Stimulated activated CD4-positive, alpha-beta T cell treated with anti-CD3 and anti-CD28 coated beads, Interleukin-4, amount 100 ng/mL, for 4 hours (primary cell): ENCODE measurements around the gene NBPF3.
"Not testable (repeated sequence)": the region's sequence is repeated elsewhere in the genome, so short reads cannot be mapped to it uniquely, and the experiment has no call there.

Source experiments
- DNase-seq, 2 experiments: peaks; one replicate each; pipeline ENCODE4 v3.0.0-alpha.2; 2020

Gene NBPF3

DNA sequence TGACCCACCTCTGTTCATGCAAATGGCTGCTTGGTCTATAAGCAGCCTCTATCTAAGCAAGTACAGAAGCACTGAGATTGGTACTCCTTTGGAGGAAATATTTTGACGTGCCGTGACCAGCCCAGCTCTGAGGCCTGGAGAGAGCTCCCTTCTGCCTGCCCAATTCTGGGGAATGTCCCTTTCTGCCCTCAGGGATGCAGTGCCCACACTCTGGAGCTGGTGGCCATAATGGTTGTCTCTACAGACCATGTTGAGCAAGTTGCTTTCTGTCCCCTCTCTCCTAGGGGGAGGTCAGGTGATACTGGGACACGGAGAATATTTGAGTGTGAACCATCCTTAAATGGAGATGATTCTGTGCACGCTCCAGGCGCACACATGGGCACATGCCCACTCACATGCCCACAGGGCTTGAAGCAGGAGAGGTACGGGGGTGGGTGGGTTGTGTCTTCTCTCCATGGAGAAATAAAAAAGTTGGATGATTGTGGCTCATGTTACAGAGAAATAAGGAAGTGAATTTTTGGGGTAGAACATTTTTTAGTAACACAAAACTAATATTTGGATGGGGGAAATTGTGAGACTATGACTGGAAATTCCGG lies 55.4 kb downstream of the NBPF3 start:
- DNase-seq, result no peak

DNA sequence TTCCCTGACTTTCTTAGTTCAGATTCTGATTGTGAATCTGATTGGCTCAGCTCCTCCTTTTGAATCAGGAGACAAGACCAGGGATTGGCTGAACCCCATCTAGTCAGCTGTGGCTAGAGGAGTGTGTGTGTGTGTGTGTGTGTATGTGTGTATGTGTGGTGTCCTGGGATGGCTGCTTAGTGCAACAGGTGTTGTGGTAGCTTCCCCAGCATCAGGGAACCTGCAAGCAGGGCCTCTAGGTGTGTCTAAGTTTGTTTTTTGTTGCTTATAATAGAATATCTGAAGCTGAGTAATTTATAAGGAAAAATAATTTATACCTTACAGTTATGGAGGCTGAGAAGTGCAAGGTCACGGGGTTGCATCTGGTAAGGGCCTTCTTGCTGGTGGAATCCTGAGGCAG lies 56.1 kb downstream of the NBPF3 start:
- DNase-seq, result no peak

DNA sequence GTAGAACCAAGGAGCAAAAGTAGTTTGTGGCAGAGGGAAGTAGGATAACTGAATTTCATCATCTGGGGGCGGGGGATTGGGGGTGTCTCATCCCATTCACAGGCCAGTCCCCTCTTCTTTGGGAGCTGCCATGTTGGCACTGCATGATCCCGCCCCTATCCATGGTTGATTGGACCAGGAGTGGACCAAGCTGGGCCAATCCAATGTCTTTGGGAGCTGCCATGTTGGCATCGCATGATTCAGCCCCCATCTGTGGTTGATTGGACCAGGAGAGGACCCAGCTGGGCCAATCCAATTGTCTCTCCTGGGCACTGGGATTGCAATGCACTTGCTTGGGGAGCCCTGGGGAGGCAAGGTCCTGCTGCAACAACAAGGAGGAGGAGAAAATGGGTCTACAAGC lies 56.9 kb downstream of the NBPF3 start:
- no peak for DNase-seq

DNA sequence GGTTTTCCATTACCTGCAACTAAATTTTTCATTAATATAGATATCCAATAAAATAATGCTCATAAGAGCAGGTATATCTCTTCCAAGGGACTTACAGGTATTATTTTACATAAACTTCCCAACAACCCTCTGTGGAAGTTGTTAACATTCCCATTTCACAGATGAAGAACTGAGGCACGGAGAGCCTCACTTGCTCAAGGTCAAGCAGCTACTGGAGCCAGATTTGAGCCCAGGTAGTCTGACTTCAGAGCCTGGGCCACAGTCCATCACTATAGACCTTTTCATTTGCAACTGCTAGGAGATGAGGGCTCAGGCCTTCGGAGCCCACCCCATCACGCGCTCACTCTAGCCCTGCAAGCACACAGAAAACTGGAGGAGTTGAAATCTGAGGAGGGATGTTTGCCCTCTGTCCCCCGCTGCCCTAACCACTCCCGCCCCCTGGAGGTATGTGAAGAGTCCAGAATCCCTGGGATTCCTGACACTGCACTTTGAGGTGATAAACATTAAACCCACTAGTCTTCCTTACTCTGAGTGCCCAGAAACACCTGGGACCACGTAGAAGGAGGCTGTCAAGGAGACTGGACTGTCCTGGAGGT lies 57.6 kb downstream of the NBPF3 start:
- no peak for DNase-seq

DNA sequence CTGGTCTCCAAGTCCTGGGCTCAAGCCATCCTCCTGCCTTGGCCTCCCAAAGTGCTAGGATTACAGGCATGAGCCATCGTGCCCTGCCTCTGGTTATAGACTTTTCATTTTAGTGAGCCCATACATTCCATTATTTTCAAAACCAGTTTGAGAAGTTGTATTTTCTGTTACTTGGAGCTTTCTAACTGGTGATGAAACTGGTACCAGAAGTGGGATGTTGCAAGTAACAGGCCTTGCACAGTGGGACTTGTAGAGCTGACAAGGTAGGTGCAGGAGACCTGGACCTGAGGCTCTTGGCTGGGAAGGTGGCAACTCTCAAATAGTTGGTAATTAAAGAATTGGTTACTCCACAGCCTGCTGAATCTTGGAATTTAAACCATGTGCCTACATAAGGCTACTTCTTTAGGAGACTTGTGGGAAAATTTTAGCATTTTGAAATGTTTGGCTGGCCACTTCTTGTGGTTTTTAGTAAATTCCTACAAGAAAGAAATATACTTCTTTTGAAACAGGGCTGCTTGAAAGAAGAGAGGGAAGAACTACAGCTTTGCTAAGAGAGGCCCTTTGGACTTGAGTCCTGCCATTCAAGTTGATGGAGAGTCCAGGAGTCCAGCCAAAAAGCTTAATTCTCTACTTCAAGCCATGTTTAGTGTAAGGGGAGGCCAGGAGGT lies 59.5 kb downstream of the NBPF3 start:
- DNase-seq, result no peak

DNA sequence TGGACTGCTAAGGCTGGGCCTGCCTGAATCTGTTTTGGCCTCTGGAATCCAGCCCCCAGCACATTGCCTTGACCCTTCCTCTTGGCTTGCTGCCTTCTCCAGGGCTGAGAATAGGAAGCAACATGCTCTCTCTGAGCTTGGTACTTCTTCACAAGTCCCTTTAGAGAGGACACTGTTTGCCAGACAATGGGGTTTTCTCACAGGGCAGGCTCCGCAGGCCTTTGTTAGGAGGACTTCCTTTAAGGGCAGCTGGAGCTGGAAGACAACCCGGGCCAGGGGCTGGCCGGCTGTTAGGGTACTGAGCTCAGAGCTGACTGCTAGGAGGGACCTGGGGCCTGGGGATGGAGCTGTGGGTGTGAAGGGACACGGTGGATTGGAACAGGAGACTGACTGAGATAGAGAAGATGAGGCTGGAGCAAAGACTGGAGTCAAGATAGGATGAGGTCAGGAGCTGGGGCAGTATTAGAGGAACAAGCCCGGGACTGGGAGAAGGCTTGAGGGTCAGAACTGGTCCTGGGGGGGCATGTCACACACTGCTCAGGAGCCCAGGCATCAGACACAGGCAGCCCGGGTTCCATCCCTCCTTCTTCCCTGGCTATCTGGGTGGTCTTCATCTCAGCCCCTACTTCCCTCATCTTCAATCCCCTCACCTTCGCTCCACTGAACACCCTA lies 63.9 kb downstream of the NBPF3 start:
- no peak for DNase-seq

DNA sequence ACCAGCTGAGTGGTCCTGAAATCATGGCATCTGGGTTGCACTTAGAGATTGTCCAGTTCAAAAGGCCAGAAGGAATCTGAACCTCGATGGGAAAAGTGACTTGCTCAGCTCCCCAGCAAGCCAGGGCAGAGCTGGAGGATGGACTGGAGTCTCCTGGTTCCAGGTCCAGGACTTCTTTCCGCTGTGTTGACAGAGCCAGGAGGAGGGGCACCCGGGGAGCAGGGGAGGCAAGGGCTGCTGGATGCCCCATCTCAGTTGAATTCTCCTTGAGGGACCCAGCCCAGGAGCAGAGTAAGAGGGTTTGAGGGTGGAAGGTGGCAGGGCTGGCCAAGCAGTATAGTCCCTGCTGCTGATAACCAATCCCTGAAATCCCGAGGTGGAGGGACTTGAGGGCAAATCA lies 66.9 kb downstream of the NBPF3 start:
- no peak for DNase-seq

DNA sequence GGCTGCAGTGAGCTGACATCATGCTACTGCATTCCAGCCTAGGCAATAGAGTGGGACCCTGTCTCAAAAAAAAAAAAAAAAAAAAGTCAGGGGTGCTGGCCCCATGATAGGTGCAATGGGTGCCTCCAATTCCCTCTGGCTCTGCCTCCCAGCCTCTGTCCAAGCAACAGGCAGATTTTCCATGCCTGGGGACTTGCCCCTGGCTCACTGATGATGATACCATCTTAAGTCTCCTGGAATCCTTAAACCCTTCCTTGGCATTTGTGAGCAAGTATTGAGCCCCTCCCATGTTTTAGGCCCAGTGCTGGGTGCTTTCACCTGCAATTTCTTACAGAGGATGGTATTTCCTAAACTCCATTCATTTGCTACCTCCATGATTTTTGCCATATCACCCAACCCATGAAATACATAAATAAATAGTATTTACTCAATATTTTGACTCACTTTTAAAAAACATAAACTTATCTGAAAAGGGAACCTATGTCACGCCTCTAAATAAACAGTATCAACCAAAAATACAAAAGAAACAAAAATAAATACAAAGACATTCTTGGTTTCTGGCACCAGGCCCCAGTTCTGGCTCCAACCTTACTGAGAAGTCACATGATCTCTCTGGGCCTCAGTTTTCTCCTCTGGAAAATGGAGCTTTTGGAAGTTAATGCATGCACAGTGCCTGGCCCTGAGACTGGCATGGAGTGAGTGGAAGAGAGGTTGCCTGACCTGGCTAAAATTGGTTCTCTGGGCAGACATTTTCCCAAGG lies 67.8 kb downstream of the NBPF3 start:
- no peak for DNase-seq

DNA sequence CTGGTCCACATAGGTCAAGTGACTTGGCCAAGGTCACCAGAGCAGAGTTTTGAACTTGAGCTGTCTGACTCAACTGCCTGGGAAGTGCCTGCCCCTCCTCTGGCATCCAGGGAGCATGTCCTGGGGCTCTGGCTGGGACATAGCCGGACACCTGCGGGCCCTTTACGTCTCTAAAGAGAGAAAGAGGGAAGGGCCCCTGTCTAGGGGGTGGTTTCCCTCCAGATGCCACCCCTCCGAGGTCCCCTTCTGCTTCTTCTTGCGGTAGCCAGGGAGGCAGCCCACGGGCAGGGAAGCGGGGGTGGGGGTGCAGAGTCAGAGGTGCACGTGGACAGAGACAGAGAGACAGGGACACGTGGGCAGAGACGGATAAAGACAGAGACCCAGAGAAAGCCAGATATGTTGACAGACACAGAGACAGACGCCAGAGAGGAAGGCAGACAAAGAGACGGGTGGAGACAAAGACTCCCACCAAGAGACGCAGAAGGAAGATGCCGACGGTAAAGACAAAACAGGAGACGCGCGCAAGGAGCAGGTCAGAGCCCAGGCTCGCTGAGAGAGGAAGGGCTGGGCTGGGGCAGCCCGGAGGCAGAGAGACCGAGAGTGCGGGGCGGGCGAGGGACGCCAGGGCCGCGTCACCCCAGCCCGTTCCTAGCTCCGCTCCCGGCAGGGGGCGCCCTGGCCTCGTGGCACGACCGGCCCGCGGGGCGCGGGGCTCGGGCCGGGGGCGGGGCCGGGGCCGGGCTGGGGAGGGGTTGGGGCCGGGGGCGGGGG lies 68.8 kb downstream of the NBPF3 start:
- peak; percentile 44 to 76 for DNase-seq

DNA sequence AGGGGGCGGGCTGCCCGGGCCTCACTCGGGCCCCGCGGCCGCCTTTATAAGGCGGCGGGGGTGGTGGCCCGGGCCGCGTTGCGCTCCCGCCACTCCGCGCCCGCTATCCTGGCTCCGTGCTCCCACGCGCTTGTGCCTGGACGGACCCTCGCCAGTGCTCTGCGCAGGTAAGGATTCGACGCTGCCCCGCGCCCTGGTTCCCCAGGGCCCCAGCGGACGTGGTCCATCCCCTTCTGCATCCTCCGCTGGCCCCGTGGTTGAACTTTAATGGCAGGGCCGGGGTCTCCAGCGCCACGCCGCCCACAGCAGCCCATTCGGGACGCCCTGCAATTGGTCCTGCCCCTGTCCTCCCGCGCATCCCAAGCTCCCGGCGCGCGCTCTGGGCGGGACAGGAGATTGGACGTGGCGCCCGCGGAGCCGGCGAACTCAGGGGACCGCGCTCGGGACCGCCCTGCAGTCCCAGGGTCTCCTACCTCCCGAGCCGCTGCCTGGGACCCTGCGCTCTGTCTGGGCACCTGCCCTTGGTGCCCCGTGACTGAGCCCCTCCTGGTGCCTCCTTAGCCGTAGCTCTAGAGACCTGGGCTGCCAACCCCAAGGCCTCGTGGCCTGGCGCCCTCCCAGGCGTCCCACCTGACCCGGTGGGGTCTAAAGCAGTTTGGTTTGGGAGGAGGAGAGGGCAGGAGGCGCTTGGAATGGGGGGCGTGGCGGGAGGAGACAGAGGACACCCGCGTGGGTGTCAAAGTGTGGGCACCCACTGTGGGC lies 69.6 kb downstream of the NBPF3 start, which contains the start of gene ALPL:
Gene ALPL, plus strand, starts transcription at position 73 of the 762 bp plus-strand sequence. CDS start 44,659 bp downstream, outside the sequence.
- no peak for DNase-seq

DNA sequence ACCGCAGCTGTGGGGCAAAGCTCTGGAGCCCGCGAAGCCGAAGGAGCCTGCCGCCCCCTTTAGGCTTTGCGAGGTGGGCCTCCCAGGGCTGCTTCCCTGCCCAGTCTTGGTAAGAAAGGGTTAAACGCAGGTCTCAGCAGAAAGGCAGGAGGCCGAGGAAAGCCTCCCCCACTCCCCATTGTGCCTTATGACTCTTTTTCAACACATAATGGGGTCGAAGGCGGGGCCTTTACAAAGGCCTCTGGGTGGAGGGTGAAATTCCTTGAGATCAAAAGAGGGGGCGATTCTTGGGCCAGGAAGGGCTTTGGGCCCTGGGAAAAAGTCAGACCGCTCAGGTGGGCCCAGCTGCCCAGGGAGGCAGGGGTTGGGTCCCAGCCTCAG lies 70.2 kb downstream of the NBPF3 start:
- DNase-seq, result no peak

DNA sequence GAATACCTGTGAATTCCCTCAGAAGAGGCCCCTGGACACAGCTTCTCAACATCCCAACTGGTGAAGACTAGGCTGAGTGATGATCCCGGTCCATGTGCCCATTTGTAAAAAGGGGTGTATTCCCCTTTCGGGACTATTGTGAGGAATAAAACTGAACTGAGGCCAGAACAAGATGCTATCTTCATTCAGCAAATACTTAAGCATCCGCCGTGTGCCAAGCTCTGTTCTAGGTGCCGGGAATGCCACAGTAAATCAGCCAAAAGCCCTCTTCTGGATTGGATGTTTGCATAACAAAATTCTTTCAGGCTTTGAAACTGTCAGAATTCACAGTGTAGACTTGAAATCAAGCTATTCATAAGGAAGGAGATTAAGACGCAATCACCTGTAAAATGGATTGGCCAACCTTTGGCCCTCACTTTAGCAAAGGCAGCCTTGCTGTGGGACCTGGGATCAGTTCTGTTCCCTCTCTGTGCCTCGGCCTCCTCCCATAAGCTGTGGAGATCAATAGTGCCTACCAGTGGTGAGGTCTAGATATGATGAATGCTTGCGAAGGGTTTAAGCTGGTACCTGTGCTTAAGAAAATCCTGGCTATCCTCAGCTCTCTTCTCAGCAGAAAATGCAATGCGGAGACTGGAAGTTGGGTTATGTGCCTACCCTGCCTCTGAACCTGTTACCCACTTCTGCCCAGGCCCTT lies 71.1 kb downstream of the NBPF3 start:
- DNase-seq, result no peak

DNA sequence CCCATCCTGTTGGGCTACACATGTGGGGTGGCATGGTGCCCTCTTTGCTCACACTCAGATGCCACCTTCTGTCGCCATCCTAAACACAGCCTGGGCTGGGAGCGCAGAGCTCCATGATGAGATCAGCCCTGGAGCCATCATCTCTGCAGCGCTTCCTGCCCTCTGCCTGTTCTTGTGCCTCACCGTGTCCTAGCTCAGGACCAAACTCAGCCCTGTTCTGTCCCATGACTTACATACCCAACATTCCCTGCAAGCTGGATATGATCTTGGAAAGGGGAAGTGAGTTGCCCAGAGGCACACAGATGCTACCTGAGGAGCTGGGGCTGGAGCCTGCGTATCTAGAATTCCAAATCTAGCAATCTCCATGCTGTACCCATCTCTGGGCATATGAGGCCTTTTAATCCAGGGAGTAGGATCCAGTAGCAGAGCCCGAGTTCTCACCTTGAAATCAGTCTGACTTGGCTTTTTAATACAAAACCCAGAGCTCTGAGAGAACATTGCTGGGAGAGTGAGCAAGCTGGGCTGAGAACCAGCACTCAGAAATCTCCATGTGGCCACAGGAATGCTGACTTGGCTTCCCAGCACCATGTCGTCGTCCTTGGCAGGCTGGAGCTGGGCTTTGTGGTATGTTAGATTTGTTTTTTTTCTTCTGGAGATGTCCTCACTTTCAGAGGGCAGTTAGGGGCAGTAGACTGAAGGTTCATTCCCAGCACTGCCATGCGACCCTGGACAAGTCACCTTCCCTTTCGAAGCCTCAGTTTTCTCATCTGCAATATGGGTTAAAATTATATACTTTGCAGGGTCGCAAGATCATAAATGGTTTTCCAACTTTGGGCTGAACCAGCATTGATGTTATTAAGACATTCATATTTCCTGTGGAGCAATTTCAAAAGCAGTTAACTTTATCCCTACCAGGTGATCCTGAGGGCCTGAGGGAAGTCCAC lies 71.9 kb downstream of the NBPF3 start:
- no peak for DNase-seq

DNA sequence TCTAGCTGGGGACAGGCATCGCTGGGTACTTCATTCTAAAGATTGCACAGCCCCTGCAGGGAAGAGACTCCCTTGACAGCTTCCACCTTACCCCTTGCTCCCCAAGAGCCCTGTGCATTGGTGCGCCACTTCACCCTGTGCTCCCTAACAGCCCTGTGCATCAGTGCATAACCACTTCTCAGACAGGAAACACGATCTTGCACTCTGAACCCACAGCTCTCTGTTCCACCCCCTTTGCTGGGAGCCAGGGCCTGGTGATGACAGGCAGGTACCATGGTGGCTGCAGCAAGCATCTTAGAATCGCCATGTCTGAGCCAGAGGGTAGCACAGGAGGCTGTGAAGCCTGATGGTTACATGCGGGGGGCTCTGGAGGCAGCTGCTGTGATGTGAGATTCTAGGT lies 74.3 kb downstream of the NBPF3 start:
- DNase-seq, result no peak

DNA sequence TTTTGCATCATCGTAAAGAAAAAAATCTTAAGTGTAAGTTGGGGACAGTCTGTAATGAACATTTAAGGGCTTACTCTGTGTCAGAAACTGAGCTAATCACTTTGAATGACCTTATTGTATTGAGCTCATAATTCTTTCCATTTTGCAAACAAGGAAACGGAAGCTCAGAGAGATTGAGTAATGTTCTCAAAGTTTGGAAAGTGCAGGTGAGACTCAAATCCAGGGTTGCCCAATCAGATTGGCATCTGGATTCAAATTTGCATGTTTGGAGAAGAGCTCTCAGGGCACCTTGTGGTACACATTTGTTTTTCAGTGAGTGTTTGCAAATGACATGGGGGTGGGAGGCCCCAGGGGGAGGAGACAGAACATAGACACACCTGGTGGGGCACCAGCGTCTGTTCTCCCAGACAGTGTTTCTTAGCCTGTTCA lies 77.2 kb downstream of the NBPF3 start:
- no peak for DNase-seq

DNA sequence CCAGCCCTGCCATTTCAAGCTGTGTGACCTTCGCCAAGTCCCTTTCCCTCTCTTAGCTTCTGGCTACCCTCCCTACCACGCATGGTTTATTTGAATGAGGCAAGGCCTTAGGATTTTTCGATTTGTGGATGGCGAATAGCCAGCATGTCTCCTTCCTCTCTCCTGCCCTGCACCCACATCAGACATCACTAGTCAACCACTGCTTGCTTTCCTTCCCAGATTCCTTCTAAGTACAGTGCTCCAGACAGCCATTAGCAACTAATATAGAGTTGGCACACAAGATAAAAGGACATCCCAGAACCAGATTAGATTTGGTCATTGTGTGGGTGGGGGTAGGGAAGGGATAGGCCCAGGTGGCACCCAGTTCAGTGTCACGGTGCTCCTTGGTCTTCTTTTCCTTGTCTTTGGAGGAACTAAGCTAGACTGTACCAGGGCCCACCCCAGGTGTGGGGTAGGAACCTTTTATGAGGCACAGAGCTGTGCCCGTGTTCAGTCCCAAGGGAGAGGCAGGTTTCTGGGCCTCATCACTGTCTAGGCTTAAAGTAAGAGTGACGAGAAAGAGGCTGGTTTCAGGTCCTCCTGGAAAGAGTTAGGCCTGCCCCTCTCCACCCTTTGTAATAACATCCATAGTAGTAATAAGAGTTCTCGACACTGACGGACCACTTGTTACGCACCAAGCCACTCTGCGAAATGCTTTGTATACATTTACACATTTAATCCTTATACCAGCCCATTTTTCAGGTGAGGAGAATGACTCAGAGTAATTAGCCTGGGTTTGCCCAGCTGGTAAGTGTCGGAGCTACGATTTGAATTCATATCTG lies 77.9 kb downstream of the NBPF3 start:
- DNase-seq, result no peak

DNA sequence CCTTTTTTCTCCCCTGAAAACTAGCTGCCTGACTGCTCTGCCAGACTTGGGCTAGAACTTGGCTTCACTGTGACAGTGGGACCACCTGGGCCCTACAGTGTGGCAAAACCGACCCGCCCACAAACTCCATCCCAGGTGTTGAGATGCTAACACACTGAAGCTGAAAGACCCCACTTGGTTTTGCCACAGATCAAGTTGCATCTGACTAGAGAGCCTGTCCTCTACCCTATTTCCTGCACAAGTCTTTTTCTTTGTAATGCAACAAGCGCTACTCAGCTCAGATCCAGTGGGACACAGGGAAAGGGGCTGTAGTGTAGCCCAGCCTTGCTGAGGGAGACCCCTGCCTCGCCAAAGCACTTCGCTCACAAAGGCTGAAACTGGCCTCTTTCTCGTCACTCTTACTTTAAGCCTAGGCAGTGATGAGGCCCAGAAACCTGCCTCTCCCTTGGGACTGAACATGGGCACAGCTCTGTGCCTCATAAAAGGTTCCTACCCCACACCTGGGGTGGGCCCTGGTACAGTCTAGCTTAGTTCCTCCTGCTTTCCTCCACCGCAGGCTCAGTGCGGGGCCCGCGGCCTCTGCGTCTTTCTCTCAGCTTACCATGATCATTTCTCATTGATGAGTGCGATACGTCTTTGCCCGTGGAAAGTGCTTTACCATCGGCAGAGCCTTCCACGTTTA lies 79.0 kb downstream of the NBPF3 start:
- DNase-seq, result no peak

DNA sequence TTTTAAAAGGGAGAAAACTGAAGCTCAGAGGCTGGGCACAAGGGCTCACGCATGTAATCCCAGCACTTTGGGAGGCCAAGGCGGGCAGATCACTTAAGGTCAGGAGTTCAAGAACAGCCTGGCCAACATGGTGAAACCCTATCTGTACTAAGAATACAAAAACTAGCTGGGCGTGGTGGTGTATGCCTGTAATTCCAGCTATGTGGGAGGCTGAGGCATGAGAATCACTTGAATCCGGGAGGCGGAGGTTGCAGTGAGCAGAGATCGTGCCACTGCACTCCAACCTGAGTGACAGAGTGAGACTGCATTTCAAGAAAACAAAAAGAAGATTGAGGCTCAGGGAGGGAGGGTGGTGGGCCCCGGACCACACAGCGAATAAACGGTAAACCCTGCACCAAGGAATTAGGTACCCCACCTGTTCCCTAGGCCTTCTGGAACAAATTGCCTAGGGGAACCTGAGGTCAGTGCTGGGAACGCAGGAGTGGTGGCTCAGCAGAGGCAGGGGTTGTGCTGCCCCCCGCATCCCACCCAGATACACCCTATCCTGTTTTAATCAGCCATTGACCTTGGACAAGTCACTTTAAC lies 79.6 kb downstream of the NBPF3 start:
- DNase-seq, result not testable (repeated sequence)
